HTERT RPE-1 (cell line): ENCODE results near the gene LTB.

Experiments
- in situ Hi-C: fragments of 300-500 bp; cut with MboI; formaldehyde crosslinking; loops from 4 replicates; pipeline ENCODE4 v1.14.3; 2020; ENCODE audit warnings: low sequenced_read_pairs

The LTB gene

DNA sequence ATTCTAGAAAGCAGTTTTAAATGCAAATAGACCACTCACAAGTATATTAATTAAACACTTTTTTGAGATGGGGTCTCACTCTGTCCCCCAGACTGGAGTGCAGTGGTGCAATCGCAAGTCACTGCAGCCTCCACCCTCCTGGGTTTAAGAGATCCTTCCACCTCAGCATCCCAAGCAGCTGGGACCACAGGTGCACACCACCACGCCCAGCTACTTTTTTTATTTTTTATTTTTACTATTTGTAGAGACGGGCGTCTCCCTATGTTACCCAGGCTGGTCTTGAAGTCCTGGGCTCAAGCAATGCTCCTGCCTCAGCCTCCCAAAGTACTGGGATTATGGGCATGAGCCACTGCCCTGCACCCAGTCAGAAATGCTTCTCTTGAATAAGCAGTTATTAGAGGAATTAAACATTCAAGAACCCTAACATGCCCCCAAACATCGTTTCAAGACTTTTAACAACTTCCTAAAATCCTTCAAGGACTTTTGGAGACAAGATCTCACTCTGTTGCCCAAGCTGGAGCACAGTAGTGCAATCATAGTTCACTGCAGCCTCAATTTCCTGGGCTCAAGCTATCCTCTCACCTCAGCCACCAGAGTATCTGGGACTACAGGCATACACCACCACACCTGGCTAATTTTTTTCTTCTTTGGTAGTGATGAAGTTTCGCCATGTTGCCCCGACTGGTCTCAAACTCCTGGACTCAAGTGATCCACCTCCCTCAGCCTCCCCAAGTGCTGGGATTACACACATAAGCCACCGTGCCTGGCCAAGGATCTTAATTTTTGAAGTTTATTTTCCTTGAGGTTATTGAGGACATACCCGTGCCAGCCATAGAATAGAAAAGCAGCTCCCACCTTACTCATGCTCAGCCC lies 50.2 kb downstream of the LTB start:
- in situ Hi-C loops = no loop called here

GRCh38 chr6:31531162-31531561 lies 51.1 kb downstream of the LTB start:
- in situ Hi-C loops = no loop called here

DNA sequence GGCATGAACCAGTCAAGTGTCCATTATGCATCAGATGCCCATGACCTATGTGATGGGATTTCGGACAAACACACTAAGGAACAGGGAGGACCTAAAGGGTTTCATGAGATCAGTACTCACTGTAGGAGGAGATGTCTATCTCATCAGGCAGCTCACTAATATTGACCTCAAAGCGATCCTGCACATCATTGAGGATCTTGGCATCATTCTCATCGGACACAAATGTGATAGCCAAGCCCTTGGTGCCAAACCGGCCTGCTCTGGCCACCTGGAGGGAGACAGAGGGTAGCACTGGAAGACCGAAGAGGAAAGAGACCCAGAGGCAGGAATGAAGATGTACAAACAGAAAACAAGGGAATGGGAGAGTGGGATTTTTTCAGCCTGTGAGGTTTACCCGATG lies 51.6 kb downstream of the LTB start:
- in situ Hi-C loops = no loop called here
